ENCODE results near the gene TMEM181.
A peak's percentile ranks its signal among the peaks of the same experiment; 100 is the strongest.
"Not testable (repeated sequence)": the region's sequence is repeated elsewhere in the genome, so short reads cannot be mapped to it uniquely, and the experiment has no call there.

Gene TMEM181

GRCh38 chr6:158663625-158664165, 103.8 kb downstream of the TMEM181 start:
- DNase-seq: no peak

- no peak for DNase-seq
Measured at GRCh38 chr6:158665332-158665731, 105.4 kb downstream of the TMEM181 start.

- DNase-seq: peak; percentile 94
Measured at GRCh38 chr6:158666628-158667359, 106.9 kb downstream of the TMEM181 start.

GRCh38 chr6:158667360-158667981, 107.6 kb downstream of the TMEM181 start:
- peak; percentile 24 for DNase-seq

GRCh38 chr6:158668707-158669103, 108.8 kb downstream of the TMEM181 start:
- no peak for DNase-seq

- DNase-seq: no peak
Measured at GRCh38 chr6:158669145-158670035, 109.5 kb downstream of the TMEM181 start.

- DNase-seq: not testable (repeated sequence)
Measured at GRCh38 chr6:158672119-158672518, 112.2 kb downstream of the TMEM181 start.

- DNase-seq: no peak
Measured at GRCh38 chr6:158672726-158673125, 112.8 kb downstream of the TMEM181 start.

GRCh38 chr6:158674342-158675131, 114.6 kb downstream of the TMEM181 start:
- DNase-seq: no peak

- DNase-seq: not testable (repeated sequence)
Measured at GRCh38 chr6:158677094-158677493, 117.2 kb downstream of the TMEM181 start.

GRCh38 chr6:158677906-158678578, 118.2 kb downstream of the TMEM181 start:
- DNase-seq: no peak

GRCh38 chr6:158680015-158680414, 120.1 kb downstream of the TMEM181 start:
- DNase-seq: no peak

GRCh38 chr6:158680481-158680880, 120.6 kb downstream of the TMEM181 start:
- DNase-seq: no peak

GRCh38 chr6:158684311-158684710, 124.4 kb downstream of the TMEM181 start:
- no peak for DNase-seq

GRCh38 chr6:158684745-158685324, 124.9 kb downstream of the TMEM181 start:
- no peak for DNase-seq

Measured in suppressor macrophage treated with lipopolysaccharide for 4 hours (primary cell).